Stimulated activated CD8-positive, alpha-beta memory T cell treated with anti-CD3 and anti-CD28 coated beads, Interleukin-12 subunit alpha, Interleukin-12 subunit beta, amount 100 ng/mL, for 24 hours (primary cell): ENCODE results near the gene RBMS1.
A peak's percentile ranks its signal among the peaks of the same experiment; 100 is the strongest.

Source experiments
- DNase-seq: peaks from one replicate; pipeline ENCODE4 v3.0.0-alpha.2; 2020; ENCODE audit errors: extremely low read depth

RBMS1 gene, protein sequence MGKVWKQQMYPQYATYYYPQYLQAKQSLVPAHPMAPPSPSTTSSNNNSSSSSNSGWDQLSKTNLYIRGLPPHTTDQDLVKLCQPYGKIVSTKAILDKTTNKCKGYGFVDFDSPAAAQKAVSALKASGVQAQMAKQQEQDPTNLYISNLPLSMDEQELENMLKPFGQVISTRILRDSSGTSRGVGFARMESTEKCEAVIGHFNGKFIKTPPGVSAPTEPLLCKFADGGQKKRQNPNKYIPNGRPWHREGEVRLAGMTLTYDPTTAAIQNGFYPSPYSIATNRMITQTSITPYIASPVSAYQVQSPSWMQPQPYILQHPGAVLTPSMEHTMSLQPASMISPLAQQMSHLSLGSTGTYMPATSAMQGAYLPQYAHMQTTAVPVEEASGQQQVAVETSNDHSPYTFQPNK

GRCh38 chr2:160493227-160494028, at the start of gene RBMS1:
RBMS1 (minus strand) TSS chr2:160493807; CDS start chr2:160493363, 444 bp downstream.
- peak; percentile 10 for DNase-seq

DNA sequence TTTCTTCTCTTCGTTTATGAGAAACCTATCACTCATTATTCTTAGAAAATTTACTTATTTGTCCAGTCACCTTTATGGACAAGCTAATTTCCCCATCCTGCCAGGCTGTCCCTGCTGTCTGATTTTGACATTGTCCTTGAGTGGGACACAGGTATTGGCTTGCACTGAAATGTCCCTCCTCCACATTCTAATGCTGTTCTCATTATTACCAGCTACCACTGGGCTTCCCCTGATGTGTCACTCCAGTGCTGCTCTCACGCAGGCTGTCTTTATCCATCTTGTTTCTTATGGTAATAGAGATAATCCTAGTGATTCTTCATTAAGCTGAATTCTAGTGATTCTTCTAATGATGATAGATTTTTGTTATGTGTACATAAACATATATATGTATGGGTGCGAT, 48.1 kb upstream of the RBMS1 start:
- DNase-seq: no peak

- DNase-seq: no peak
Measured at GRCh38 chr2:160538559-160539355, 45.1 kb upstream of the RBMS1 start.

DNA sequence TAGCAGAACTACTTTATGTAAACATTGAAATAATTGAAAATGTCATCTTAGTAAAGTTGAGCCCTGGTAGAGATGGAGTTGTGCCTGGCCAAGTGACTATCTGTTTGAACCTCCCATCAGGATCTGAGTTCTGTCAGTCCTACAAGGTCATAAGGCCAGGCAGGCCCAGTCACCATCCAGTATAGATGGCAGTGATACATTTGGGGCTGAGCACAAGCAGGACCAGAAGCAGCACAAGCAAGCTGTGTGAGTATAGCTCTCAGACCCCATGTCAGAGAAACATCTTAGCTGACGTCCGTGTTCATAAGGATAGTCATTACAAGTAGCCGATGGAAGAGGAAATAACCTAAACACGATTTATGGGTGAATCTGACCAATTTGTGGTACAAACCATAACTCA, 44.5 kb upstream of the RBMS1 start:
- DNase-seq: no peak

DNA sequence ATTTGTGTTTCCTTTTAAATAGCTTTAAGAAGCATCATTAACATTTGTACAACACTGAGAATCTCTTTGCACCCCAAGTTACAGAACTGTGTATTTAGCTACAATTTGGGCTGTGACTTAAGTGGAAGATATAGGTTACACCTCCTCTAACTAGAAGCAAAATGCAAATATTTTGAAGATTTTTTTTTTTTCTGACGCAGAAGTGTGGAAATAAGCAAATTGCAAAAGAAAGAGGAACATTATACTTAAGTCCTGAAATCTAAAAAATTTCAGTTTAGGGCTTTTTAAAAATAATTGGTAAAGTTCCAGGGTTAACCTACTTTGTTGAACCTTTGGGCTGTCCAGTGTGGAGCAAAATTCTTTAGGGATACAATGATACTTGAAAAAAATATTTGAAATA, 41.4 kb upstream of the RBMS1 start:
- DNase-seq: no peak

GRCh38 chr2:160534249-160534648, 40.6 kb upstream of the RBMS1 start:
- no peak for DNase-seq

DNA sequence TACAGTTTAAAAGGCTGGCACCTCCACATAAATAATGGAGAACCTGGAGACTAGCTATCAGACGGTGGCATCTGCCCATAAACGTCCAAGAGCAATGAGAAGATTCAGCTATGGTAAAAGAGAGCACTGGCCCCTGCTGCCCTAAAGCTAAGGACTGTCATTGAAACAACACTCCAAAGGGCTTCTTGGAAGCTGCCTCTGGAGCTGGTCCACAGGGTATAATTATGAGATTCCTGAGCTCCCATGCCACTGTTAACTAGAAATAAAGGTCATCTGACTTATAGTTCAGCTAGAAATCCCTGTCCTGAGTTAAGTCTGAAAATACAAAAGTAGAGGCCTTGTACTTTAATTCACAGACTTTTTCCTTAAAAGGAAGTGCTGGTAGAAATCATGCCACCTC, 39.9 kb upstream of the RBMS1 start:
- no peak for DNase-seq

DNA sequence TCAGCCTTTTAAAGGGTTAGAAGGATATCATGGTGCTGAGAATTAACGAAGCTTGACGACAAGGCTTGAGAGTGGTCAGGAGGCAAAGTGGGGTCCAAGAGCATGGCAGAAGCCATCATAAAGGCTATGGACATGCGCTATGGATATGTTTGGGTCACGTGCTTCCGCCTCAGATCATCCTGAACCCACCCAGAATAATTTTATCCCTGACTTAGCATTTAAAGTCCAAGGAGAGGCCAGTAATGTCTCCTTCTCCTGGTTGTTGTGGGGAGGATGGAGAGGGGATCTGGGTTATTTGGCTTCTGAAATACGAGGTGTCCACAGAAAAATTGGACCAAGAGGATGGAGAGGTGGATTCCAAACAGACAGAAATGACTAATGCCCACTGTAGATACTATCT, 38.8 kb upstream of the RBMS1 start:
- DNase-seq: no peak

GRCh38 chr2:160522951-160523710, 29.5 kb upstream of the RBMS1 start:
- DNase-seq: no peak

DNA sequence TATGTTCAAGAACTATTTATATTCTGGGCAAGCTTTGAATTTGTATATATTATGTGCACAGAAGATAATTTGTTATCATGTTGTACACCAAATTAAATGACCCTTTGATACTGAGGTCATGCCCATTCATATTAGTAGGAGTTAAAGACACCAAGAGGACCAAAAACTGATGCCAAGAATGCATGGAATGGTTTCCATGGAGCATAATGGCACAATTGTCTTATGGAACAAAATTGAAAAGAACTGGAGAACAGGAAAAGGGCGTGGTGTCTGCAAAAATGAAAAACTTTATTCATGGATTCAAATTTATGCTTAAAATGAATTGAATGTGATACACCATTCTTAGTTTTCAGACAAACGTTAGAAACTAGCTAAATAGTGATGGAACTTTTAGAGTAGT, 24.1 kb upstream of the RBMS1 start:
- no peak for DNase-seq

GRCh38 chr2:160516547-160517365, 23.1 kb upstream of the RBMS1 start:
- DNase-seq: no peak

GRCh38 chr2:160515120-160515519, 21.5 kb upstream of the RBMS1 start:
- DNase-seq: no peak

DNA sequence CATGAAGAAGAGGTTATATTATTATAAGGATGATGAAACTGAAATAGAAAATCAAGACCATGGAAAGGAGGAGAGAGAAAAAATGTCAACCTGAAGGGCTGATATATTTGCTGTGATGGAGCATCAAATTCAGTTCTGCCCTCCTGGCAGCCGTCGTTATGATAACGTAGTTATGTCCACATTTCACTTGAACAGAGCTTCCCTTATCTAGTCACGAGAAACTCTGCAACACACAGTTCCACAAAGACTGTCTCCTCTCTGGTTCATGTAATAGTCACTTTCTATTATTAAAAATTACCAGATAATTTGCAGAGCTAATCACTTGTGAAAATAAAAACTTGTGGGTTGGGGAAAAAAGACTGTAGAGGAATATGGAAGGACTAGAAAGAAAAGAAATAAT, 19.5 kb upstream of the RBMS1 start:
- DNase-seq: no peak

DNA sequence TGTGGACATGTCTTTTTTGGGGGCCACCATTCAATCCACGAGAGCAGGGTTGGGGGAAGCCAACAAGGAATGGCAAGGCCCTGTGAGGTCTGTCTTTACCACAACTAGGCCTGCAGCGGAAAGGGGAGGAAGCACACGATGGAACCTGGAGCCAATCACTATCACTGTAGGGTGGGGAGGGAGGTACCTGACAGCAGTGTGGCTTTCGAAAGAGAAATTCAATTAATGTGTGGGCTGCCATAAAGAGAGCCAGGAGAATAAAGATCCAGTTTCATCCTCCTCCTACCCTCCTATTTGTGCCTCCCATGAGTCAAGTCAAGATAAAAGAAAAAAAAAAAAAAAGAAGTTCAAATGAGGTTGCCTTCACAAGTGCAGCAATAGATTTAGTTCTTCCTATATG, 18.9 kb upstream of the RBMS1 start:
- no peak for DNase-seq

DNA sequence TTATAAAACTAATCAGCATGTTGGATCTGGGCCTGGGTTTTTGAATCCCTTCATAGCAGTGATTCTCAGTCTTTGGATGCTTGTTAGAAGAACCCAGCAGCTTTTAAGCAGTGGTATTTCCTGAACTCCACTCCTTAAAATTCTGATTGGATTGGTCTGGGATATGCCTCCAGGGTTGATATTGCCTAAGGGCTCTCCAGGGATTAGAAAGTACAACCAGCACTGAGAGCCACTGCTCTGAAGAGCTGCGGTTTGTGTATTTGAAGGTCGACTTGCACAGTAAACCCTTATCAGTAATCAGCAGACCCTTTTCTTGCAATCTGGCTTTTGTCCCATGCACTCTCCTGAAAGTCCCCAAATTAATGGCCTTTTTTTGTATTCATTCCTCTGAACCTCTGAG, 17.0 kb upstream of the RBMS1 start:
- DNase-seq: no peak

DNA sequence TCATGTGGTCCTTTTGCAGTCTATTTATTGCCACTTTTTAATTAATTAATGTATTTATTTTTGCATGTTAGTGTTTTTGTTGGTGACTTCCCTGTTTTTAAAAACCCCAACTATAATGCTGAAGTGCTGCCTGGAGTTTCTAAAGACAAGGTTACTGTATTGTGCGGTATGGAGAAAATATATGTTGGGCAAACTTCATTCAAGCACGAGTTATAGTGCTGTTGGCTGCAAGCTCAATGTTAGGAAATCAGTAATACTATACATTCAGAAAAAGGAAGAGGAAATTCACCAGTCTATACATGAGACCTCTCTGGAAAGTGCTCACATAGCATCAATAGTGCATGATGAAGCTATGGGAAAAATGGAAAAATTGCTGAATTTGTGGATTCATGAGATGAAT, 15.4 kb upstream of the RBMS1 start:
- DNase-seq: no peak

GRCh38 chr2:160507464-160507863, 13.9 kb upstream of the RBMS1 start:
- no peak for DNase-seq

DNA sequence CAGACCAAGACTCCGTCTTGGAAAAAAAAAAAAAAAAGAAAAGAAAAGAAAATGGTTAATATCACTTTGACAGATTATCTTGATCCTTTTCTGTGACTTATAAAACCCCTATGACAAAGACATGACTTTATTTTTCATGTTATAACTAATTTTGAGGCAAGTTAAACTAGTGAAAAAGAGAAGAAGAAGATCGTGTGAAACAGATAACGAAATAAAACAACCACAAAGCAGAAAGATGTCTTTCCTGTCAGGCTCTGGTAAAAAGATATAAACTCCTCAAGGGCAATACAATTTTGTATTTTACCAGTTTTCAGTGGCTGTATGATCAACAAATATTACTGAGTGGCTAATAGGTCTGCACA, 13.4 kb upstream of the RBMS1 start:
- no peak for DNase-seq

- DNase-seq: no peak
Measured at GRCh38 chr2:160506371-160507045, 12.9 kb upstream of the RBMS1 start.

- no peak for DNase-seq
Measured at GRCh38 chr2:160505256-160505655, 11.6 kb upstream of the RBMS1 start.
